ENCODE data around the gene GALNT8.
A peak's percentile ranks its signal among the peaks of the same experiment; 100 is the strongest.

Gene GALNT8

GRCh38 chr12:4800555-4800954 is 80.4 kb downstream of the GALNT8 start:
- DNase-seq (ENCODE audit: low spot score) = no peak

- no peak for DNase-seq (ENCODE audit: low spot score)
These were observed 82.6 kb downstream of the GALNT8 start for GRCh38 chr12:4802841-4803240.

GRCh38 chr12:4806439-4807115 is 86.4 kb downstream of the GALNT8 start:
- no peak for DNase-seq (ENCODE audit: low spot score)

GRCh38 chr12:4807116-4807783 is 87.0 kb downstream of the GALNT8 start:
- DNase-seq (ENCODE audit: low spot score) = no peak

GRCh38 chr12:4807813-4808212 is 87.6 kb downstream of the GALNT8 start:
- no peak for DNase-seq (ENCODE audit: low spot score)

- DNase-seq (ENCODE audit: low spot score) = no peak
These were observed 88.8 kb downstream of the GALNT8 start for GRCh38 chr12:4809013-4809448.

GRCh38 chr12:4809449-4810218 is 89.4 kb downstream of the GALNT8 start:
- peak; percentile 34 for DNase-seq (ENCODE audit: low spot score)

GRCh38 chr12:4810219-4810671 is 90.0 kb downstream of the GALNT8 start:
- no peak for DNase-seq (ENCODE audit: low spot score)

GRCh38 chr12:4812624-4813327 is 92.6 kb downstream of the GALNT8 start:
- no peak for DNase-seq (ENCODE audit: low spot score)

GRCh38 chr12:4813741-4814140 is 93.5 kb downstream of the GALNT8 start:
- DNase-seq (ENCODE audit: low spot score) = no peak

- DNase-seq (ENCODE audit: low spot score) = no peak
These were observed 94.3 kb downstream of the GALNT8 start for GRCh38 chr12:4814485-4814884.

- no peak for DNase-seq (ENCODE audit: low spot score)
These were observed 96.7 kb downstream of the GALNT8 start for GRCh38 chr12:4816744-4817525.

- no peak for DNase-seq (ENCODE audit: low spot score)
These were observed 97.7 kb downstream of the GALNT8 start for GRCh38 chr12:4817880-4818279.

- no peak for DNase-seq (ENCODE audit: low spot score)
These were observed 99.5 kb downstream of the GALNT8 start for GRCh38 chr12:4819654-4820053.

- no peak for DNase-seq (ENCODE audit: low spot score)
These were observed 100.8 kb downstream of the GALNT8 start for GRCh38 chr12:4820971-4821370.

Measured in D341Med (cell line).